Cardiac muscle cell (in vitro differentiated cells and primary cell): Measurements from ENCODE around the gene CBLC. TPM values are rescaled to one million over a fixed set of nuclear protein-coding genes. Genes with fewer than 3 reads are reported as not detected.
A peak's percentile ranks its signal among the peaks of the same experiment; 100 is the strongest.

Experiments
- DNase-seq, 2 donors: peaks; one replicate each; pipeline versions ENCODE4 v3.0.0 to v3.0.0-alpha.2; 2010 to 2017; ENCODE audit warnings: low read depth in 1 of 2, low spot score in 1 of 2
- H3K27ac ChIP-seq: fragments of 200-600 bp; sonication (generic); 2 replicates; pipeline ENCODE4 v1.5.1; 2016
- H3K27me3 ChIP-seq: fragments of 200-600 bp; sonication (generic); 2 replicates; pipeline ENCODE4 v1.6.0; 2016; ENCODE audit warnings: control low read depth
- H3K36me3 ChIP-seq: fragments of 200-600 bp; sonication (generic); 2 replicates; pipeline ENCODE4 v1.5.1; 2016; ENCODE audit warnings: control low read depth
- H3K4me1 ChIP-seq: fragments of 200-600 bp; sonication (generic); 2 replicates; pipeline ENCODE4 v1.8.1; 2017; ENCODE audit warnings: low read depth, mild to moderate bottlenecking, mixed run types
- H3K4me3 ChIP-seq: fragments of 200-600 bp; sonication (generic); 2 replicates; pipeline ENCODE4 v1.5.1; 2016; ENCODE audit warnings: mild to moderate bottlenecking
- H3K9me3 ChIP-seq: fragments of 200-600 bp; sonication (generic); 2 replicates; pipeline ENCODE4 v1.5.1; 2017; ENCODE audit warnings: low read depth, mild to moderate bottlenecking, control low read depth
- CTCF ChIP-seq: IDR thresholded peaks from 2 replicates; pipeline ENCODE4 v1.5.1; 2012; ENCODE audit warnings: low read depth, mild to moderate bottlenecking, low read length
- polyA plus RNA-seq: library from polyadenylated mRNA; unstranded; fragments of >200 nt; fragmentation: Nextera tagmentation; extraction: Ambion mirVana; gene quantifications from 2 replicates; pipeline ENCODE4 v1.2.1, GENCODE V29; 2016
- total RNA-seq: library from RNA; depleted of rRNA; stranded (reverse); fragments of >200 nt; gene quantifications from 2 replicates; pipeline ENCODE4 v1.2.3, GENCODE V29; 2016

CBLC gene
- total and polyA plus RNA-seq, 2 experiments from 2014 or later, result 0.11 TPM; not detected in 1

GRCh38 chr19:44792281-44792680, 14.6 kb downstream of the CBLC start:
- H3K4me3 ChIP-seq, result no peak overlapping the region
- DNase-seq, result no peak
- no peaks in the 10 kb centered on the region for H3K36me3 ChIP-seq
- no peaks in the 10 kb centered on the region for H3K27me3 ChIP-seq
- H3K27ac ChIP-seq, result no peak overlapping the region
- no peak for TF ChIP-seq CTCF
- no peaks in the 10 kb centered on the region for H3K9me3 ChIP-seq
- H3K4me1 ChIP-seq, result peaks cover 7% of the 10 kb centered on the region

GRCh38 chr19:44794610-44795009, 16.9 kb downstream of the CBLC start:
- no peak overlapping the region for H3K4me3 ChIP-seq
- no peaks in the 10 kb centered on the region for H3K36me3 ChIP-seq
- peaks cover 7% of the 10 kb centered on the region for H3K4me1 ChIP-seq
- H3K27me3 ChIP-seq, result no peaks in the 10 kb centered on the region
- no peak for TF ChIP-seq CTCF
- H3K27ac ChIP-seq, result no peak overlapping the region
- no peak for DNase-seq
- H3K9me3 ChIP-seq, result no peaks in the 10 kb centered on the region

- DNase-seq, result no peak
- H3K27me3 ChIP-seq, result no peaks in the 10 kb centered on the region
- no peaks in the 10 kb centered on the region for H3K9me3 ChIP-seq
- no peaks in the 10 kb centered on the region for H3K36me3 ChIP-seq
- no peak overlapping the region for H3K27ac ChIP-seq
- no peak for TF ChIP-seq CTCF
- no peak overlapping the region for H3K4me3 ChIP-seq
- peaks cover 7% of the 10 kb centered on the region for H3K4me1 ChIP-seq
Measured at GRCh38 chr19:44795398-44795987, 17.8 kb downstream of the CBLC start.

- H3K9me3 ChIP-seq, result no peaks in the 10 kb centered on the region
- H3K4me3 ChIP-seq, result no peak overlapping the region
- no peak for TF ChIP-seq CTCF
- DNase-seq, result peak; percentile 51 to 52
- peak overlapping the region; percentile 91 for H3K27ac ChIP-seq
- no peaks in the 10 kb centered on the region for H3K27me3 ChIP-seq
- peaks cover 7% of the 10 kb centered on the region for H3K4me1 ChIP-seq
- no peaks in the 10 kb centered on the region for H3K36me3 ChIP-seq
Measured at GRCh38 chr19:44796701-44797115, 19.0 kb downstream of the CBLC start.

GRCh38 chr19:44799627-44800346, 22.1 kb downstream of the CBLC start:
- Histone ChIP-seq H3K4me1 (peaks cover 7% of the 10 kb centered on the region), H3K27ac (peak overlapping the region; percentile 6), H3K36me3 (no peaks in the 10 kb centered on the region), H3K9me3 (no peaks in the 10 kb centered on the region), H3K27me3 (no peaks in the 10 kb centered on the region), H3K4me3 (no peak overlapping the region)
- TF ChIP-seq CTCF, result no peak
- no peak for DNase-seq
